ENCODE results near the gene PMEL.

- no peak for TF ChIP-seq CTCF (IDR thresholded peaks at IDR 0.05; ENCODE audit: poor library complexity)
- TF ChIP-seq EZH2 (IDR thresholded peaks at IDR 0.05; ENCODE audit: borderline replicate concordance), result no peak
- no peak for TF ChIP-seq EZH2phosphoT487 (IDR thresholded peaks at IDR 0.05; ENCODE audit: low read depth, severe bottlenecking, unreplicated experiment)
Measured at GRCh38 chr12:56004211-56004610, 38.4 kb upstream of the PMEL start.
